ENCODE data around the gene FASTK. TPM values are rescaled to one million over a fixed set of nuclear protein-coding genes. Genes with fewer than 3 reads are reported as not detected.

Gene FASTK
- total and polyA plus RNA-seq, 4 donors = 28.9 to 108 (median 89.9) TPM

- H3K4me1 ChIP-seq (ENCODE audit: control insufficient read depth in 5 of 5, insufficient read depth in 5 of 5, low read length in 5 of 5) = peaks cover 12 to 44% (median 26%) of the 10 kb centered on the region in 5 donors
- 2% methylated on average over 13 to 17 of the region's 17 CpGs for WGBS, 2 donors
- H3K36me3 ChIP-seq (ENCODE audit: control insufficient read depth in 4 of 4, insufficient read depth in 4 of 4, low read length in 4 of 4) = peaks cover 0 to 12% (median 7%) of the 10 kb centered on the region in 4 donors
- no peaks in the 10 kb centered on the region for H3K9me3 ChIP-seq (ENCODE audit: control insufficient read depth in 4 of 4, insufficient read depth in 3 of 4, low read length in 3 of 4)
- peak overlapping the region; percentile 37 to 96 for H3K27ac ChIP-seq (ENCODE audit: low read depth in 1 of 2, low read length in 1 of 2)
- H3K9ac ChIP-seq (ENCODE audit: insufficient read depth in 1 of 2, low read length in 2 of 2) = peak overlapping the region in 1 of 2 donors; percentile 34
- DNase-seq (no peak), ATAC-seq (ENCODE audit: insufficient read depth, low FRiP score) (no peak)
- H3K27me3 ChIP-seq (ENCODE audit: control insufficient read depth in 3 of 3, insufficient read depth in 3 of 3, low read length in 2 of 3) = no peaks in the 10 kb centered on the region
- peak overlapping the region; percentile 63 for H3K4me3 ChIP-seq
- no peak for TF ChIP-seq CTCF (IDR thresholded peaks at IDR 0.05; ENCODE audit: control extremely low read depth, extremely low read depth)
These were observed 20.5 kb downstream of the FASTK start for GRCh38 chr7:151060113-151060415.

- no peak for TF ChIP-seq CTCF (IDR thresholded peaks at IDR 0.05; ENCODE audit: control extremely low read depth, extremely low read depth)
- H3K27me3 ChIP-seq (ENCODE audit: control insufficient read depth in 3 of 3, insufficient read depth in 3 of 3, low read length in 2 of 3) = no peaks in the 10 kb centered on the region
- H3K9me3 ChIP-seq (ENCODE audit: control insufficient read depth in 4 of 4, insufficient read depth in 3 of 4, low read length in 3 of 4) = no peaks in the 10 kb centered on the region
- 1% methylated on average over 44 to 75 of the region's 75 CpGs for WGBS, 2 donors
- peak within 1 kb of the TSS; percentile 63 for H3K4me3 ChIP-seq
- ATAC-seq (ENCODE audit: insufficient read depth, low FRiP score) (peak; percentile 55), DNase-seq (peak; percentile 86 to 92 (median 88))
- peaks cover 0 to 7% (median 3%) of the 10 kb centered on the region in 4 donors for H3K36me3 ChIP-seq (ENCODE audit: control insufficient read depth in 4 of 4, insufficient read depth in 4 of 4, low read length in 4 of 4)
- peak within 1 kb of the TSS; percentile 96 for H3K27ac ChIP-seq (ENCODE audit: low read depth in 1 of 2, low read length in 1 of 2)
- peak within 1 kb of the TSS; percentile 42 to 93 for H3K9ac ChIP-seq (ENCODE audit: insufficient read depth in 1 of 2, low read length in 2 of 2)
- peaks cover 12 to 44% (median 26%) of the 10 kb centered on the region in 5 donors for H3K4me1 ChIP-seq (ENCODE audit: control insufficient read depth in 5 of 5, insufficient read depth in 5 of 5, low read length in 5 of 5)
These were observed 21.1 kb downstream of the FASTK start, which contains the start of gene SLC4A2 for GRCh38 chr7:151059367-151060112. SLC4A2 (plus strand) TSS chr7:151059589; CDS start chr7:151061988, 2,399 bp downstream.

GRCh38 chr7:151058781-151059366 lies 21.7 kb downstream of the FASTK start:
- H3K4me1 ChIP-seq (ENCODE audit: control insufficient read depth in 5 of 5, insufficient read depth in 5 of 5, low read length in 5 of 5) = peaks cover 12 to 44% (median 26%) of the 10 kb centered on the region in 5 donors
- no peak for ATAC-seq (ENCODE audit: insufficient read depth, low FRiP score)
- peaks cover 0 to 5% (median 0%) of the 10 kb centered on the region in 4 donors for H3K36me3 ChIP-seq (ENCODE audit: control insufficient read depth in 4 of 4, insufficient read depth in 4 of 4, low read length in 4 of 4)
- no peak for TF ChIP-seq CTCF (IDR thresholded peaks at IDR 0.05; ENCODE audit: control extremely low read depth, extremely low read depth)
- peak overlapping the region; percentile 30 for H3K4me3 ChIP-seq
- H3K27ac ChIP-seq (ENCODE audit: low read depth in 1 of 2, low read length in 1 of 2) = peak overlapping the region; percentile 96
- H3K9me3 ChIP-seq (ENCODE audit: control insufficient read depth in 4 of 4, insufficient read depth in 3 of 4, low read length in 3 of 4) = no peaks in the 10 kb centered on the region
- no peak for DNase-seq
- H3K9ac ChIP-seq (ENCODE audit: insufficient read depth in 1 of 2, low read length in 2 of 2) = peak overlapping the region; percentile 42 to 93
- H3K27me3 ChIP-seq (ENCODE audit: control insufficient read depth in 3 of 3, insufficient read depth in 3 of 3, low read length in 2 of 3) = no peaks in the 10 kb centered on the region
- whole genome bisulfite sequencing, 2 donors = 7 to 8% methylated on average over 18 of the region's 18 CpGs

Measured in lung (tissue), 12 donors.